IMR-90 (cell line): Measurements from ENCODE around the gene CDK12. TPM values are rescaled to one million over a fixed set of nuclear protein-coding genes. Genes with fewer than 3 reads are reported as not detected.

Source experiments
- ATAC-seq: fragments of 200-7000 bp; cut with Tn5 transposase; 2 replicates; pipeline ENCODE4 v1.9.1; 2020; ENCODE audit warnings: low read depth, mild to moderate bottlenecking, moderate library complexity
- BruUV-seq: library from RNA; stranded (reverse); fragments of 400-500 nt; replicated peaks from 2 replicates; lab custom pipeline; 2021; lab: Mats Ljungman, UMichigan
- CTCF ChIA-PET: fragments of 300-600 bp; formaldehyde crosslinking; extraction: SDS; loops from one replicate; lab custom pipeline; 2021; ENCODE audit warnings: antibody characterized with exemption; lab: Yijun Ruan, JAX
- POLR2A ChIA-PET: fragments of 300-600 bp; sonication (Branson Sonifier 250); formaldehyde crosslinking; loops from one replicate; lab custom pipeline; 2022; ENCODE audit warnings: antibody characterized with exemption; ENCODE audit not compliant: unreplicated experiment; lab: Charles Lee
- DNase-seq: peaks from one replicate; pipeline ENCODE4 v3.0.0; 2013
- H2AFZ ChIP-seq: replicated peaks from 2 replicates; pipeline ENCODE3; 2013; ENCODE audit warnings: low read length, mild to moderate bottlenecking; ENCODE audit not compliant: poor library complexity
- H2AK5ac ChIP-seq: 2 replicates; pipeline ENCODE4 v1.6.1; 2013; ENCODE audit warnings: low read depth, low read length, inconsistent platforms
- H2AK9ac ChIP-seq: replicated peaks from 2 replicates; pipeline ENCODE3; 2013; ENCODE audit warnings: mild to moderate bottlenecking, low read depth, low read length, moderate library complexity; ENCODE audit not compliant: poor library complexity
- H2BK120ac ChIP-seq: 2 replicates; pipeline ENCODE4 v1.6.1; 2013; ENCODE audit warnings: low read depth, low read length, inconsistent platforms
- H2BK15ac ChIP-seq: 3 replicates; pipeline ENCODE4 v1.6.1; 2013; ENCODE audit warnings: low read depth, low read length, inconsistent platforms
- H2BK20ac ChIP-seq: 2 replicates; pipeline ENCODE4 v1.6.1; 2013; ENCODE audit warnings: low read depth, mild to moderate bottlenecking, inconsistent platforms, low read length, moderate library complexity
- H2BK5ac ChIP-seq: 2 replicates; pipeline ENCODE4 v1.6.1; 2013; ENCODE audit warnings: mild to moderate bottlenecking, low read depth, low read length, inconsistent platforms; ENCODE audit not compliant: poor library complexity, severe bottlenecking
- H3K14ac ChIP-seq: replicated peaks from 2 replicates; pipeline ENCODE4 v1.6.1; 2013; ENCODE audit warnings: low read depth, low read length, inconsistent platforms
- H3K18ac ChIP-seq: 2 replicates; pipeline ENCODE4 v1.6.1; 2013; ENCODE audit warnings: low read depth, low read length, control low read depth
- H3K23ac ChIP-seq: 2 replicates; pipeline ENCODE4 v1.6.1; 2013; ENCODE audit warnings: low read depth, low read length, inconsistent platforms
- H3K27ac ChIP-seq: 2 replicates; pipeline ENCODE4 v1.5.1; 2013; ENCODE audit warnings: mild to moderate bottlenecking, control low read depth, low read length; ENCODE audit not compliant: insufficient read depth
- H3K27me3 ChIP-seq: 2 replicates; pipeline ENCODE4 v1.6.1; 2013; ENCODE audit warnings: low read length; ENCODE audit not compliant: control insufficient read depth, insufficient read depth
- H3K36me3 ChIP-seq: 2 replicates; pipeline ENCODE4 v1.6.1; 2013; ENCODE audit warnings: low read length, mixed read lengths; ENCODE audit not compliant: control insufficient read depth, insufficient read depth
- H3K4ac ChIP-seq: 2 replicates; pipeline ENCODE4 v1.6.1; 2013; ENCODE audit warnings: low read depth, low read length, inconsistent platforms
- H3K4me1 ChIP-seq: 2 replicates; pipeline ENCODE4 v1.6.1; 2013; ENCODE audit warnings: low read length, mixed read lengths; ENCODE audit not compliant: control insufficient read depth, insufficient read depth
- H3K4me2 ChIP-seq: 2 replicates; pipeline ENCODE4 v1.6.1; 2013; ENCODE audit warnings: low read depth, mild to moderate bottlenecking, control low read depth, low read length, moderate library complexity
- H3K4me3 ChIP-seq: 2 replicates; pipeline ENCODE4 v1.5.1; 2013; ENCODE audit warnings: low read depth, mild to moderate bottlenecking, control low read depth, low read length, moderate library complexity; ENCODE audit not compliant: insufficient read depth
- H3K56ac ChIP-seq: 2 replicates; pipeline ENCODE4 v1.6.1; 2013; ENCODE audit warnings: low read length, inconsistent platforms; ENCODE audit not compliant: insufficient read depth; ENCODE audit errors: extremely low read depth
- H3K79me1 ChIP-seq, 2 experiments: 2 replicates each; pipeline ENCODE4 v1.6.1; 2013; ENCODE audit warnings: low read length in 2 of 2, inconsistent platforms in 1 of 2, low read depth in 1 of 2
- H3K9ac ChIP-seq: 2 replicates; pipeline ENCODE4 v1.6.1; 2013; ENCODE audit warnings: low read depth, low read length, control low read depth
- H3K9me1 ChIP-seq: 2 replicates; pipeline ENCODE4 v1.6.1; 2013; ENCODE audit warnings: low read length, inconsistent platforms; ENCODE audit not compliant: insufficient read depth
- H3K9me3 ChIP-seq: 2 replicates; pipeline ENCODE4 v1.6.1; 2013; ENCODE audit warnings: low read length; ENCODE audit not compliant: control insufficient read depth, insufficient read depth
- H4K20me1 ChIP-seq: 2 replicates; pipeline ENCODE4 v1.6.1; 2013; ENCODE audit warnings: low read length, inconsistent platforms; ENCODE audit not compliant: insufficient read depth
- H4K5ac ChIP-seq: 2 replicates; pipeline ENCODE4 v1.6.1; 2013; ENCODE audit warnings: mild to moderate bottlenecking, low read depth, low read length, control low read depth
- H4K8ac ChIP-seq, 2 experiments: 2 replicates each; pipeline ENCODE4 v1.6.1; 2013; ENCODE audit warnings: low read depth in 2 of 2, low read length in 2 of 2, control low read depth in 1 of 2, inconsistent platforms in 1 of 2
- H4K91ac ChIP-seq: 2 replicates; pipeline ENCODE4 v1.6.1; 2013; ENCODE audit warnings: low read depth, low read length, inconsistent platforms; ENCODE audit not compliant: insufficient read depth
- MXI1 ChIP-seq: IDR thresholded peaks from 2 replicates; pipeline ENCODE4 v1.6.1; 2012; ENCODE audit warnings: low read depth, mild to moderate bottlenecking, low read length, moderate library complexity, borderline replicate concordance
- WGBS, 2 experiments: methylation state at CpG; one replicate each; pipeline versions ENCODE4 v1.1.5 to v1.1.7; 2013; ENCODE audit warnings: missing lambda C conversion rate in 2 of 2; ENCODE audit not compliant: insufficient read length in 1 of 2; ENCODE audit errors: extremely low coverage in 2 of 2; 5-methylcytosine and 5-hydroxymethylcytosine counted together
- dilution Hi-C: fragments of 300-500 bp; cut with HindIII; formaldehyde crosslinking; loops from one replicate; pipeline ENCODE4 v1.14.3; 2018; ENCODE audit warnings: low sequenced_read_pairs; ENCODE audit not compliant: unreplicated experiment
- in situ Hi-C: fragments of 300-500 bp; cut with MboI; formaldehyde crosslinking; loops from 3 replicates; pipeline ENCODE4 v1.14.3; 2019; ENCODE audit warnings: low sequenced_read_pairs, inconsistent platforms, mixed read lengths
- intact Hi-C: fragments of 100-400 bp; cut with micrococcal nuclease; formaldehyde crosslinking; loops from 2 replicates; pipeline ENCODE4 v1.10.0; 2022
- polyA plus RNA-seq, 3 experiments: library from polyadenylated mRNA; depleted of rRNA; stranded (reverse); fragments of >200 nt; gene quantifications; 2 replicates each; pipeline ENCODE4 v1.2.3, GENCODE V29; 2012; ENCODE audit warnings: low replicate concordance in 1 of 3
- total RNA-seq: library from RNA; depleted of rRNA; stranded (reverse); fragments of >200 nt; gene quantifications from 2 replicates; pipeline ENCODE4 v1.2.3, GENCODE V29; 2012
- TF ChIP-seq, protein P1 (sequence below): fragments of 150-350 bp; IDR thresholded peaks from 2 replicates; pipeline ENCODE4 v1.6.1; 2017; ENCODE audit warnings: mild to moderate bottlenecking, antibody characterized with exemption, low read length, low read depth

The CDK12 gene
- total and polyA plus RNA-seq, 2 of the 4 experiments (the other 2 are of a cell fraction), result 16.1 to 27.1 TPM

DNA sequence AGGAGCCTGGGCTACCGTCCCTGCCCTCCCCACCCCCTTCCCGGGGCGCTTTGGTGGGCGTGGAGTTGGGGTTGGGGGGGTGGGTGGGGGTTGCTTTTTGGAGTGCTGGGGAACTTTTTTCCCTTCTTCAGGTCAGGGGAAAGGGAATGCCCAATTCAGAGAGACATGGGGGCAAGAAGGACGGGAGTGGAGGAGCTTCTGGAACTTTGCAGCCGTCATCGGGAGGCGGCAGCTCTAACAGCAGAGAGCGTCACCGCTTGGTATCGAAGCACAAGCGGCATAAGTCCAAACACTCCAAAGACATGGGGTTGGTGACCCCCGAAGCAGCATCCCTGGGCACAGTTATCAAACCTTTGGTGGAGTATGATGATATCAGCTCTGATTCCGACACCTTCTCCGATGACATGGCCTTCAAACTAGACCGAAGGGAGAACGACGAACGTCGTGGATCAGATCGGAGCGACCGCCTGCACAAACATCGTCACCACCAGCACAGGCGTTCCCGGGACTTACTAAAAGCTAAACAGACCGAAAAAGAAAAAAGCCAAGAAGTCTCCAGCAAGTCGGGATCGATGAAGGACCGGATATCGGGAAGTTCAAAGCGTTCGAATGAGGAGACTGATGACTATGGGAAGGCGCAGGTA is 762 bp downstream of the CDK12 start:
- Histone ChIP-seq H2AK5ac (peak overlapping the region; percentile 94; the same call in 1 of the 2 replicates), H3K56ac (peak overlapping the region; percentile 92), H3K4me1 (no peaks in the 10 kb centered on the region), H3K18ac (peak overlapping the region; percentile 10; the same call in 1 of the 2 replicates), H3K9me1 (no peaks in the 10 kb centered on the region), H4K8ac (peak overlapping the region; percentile 32 to 99; a peak in 2 of 4 replicates), H3K27me3 (no peaks in the 10 kb centered on the region), H4K5ac (peak overlapping the region; percentile 16), H3K14ac (peak overlapping the region; percentile 74), H4K91ac (peak overlapping the region; percentile 89; the same call in 1 of the 2 replicates), H2BK5ac (peak overlapping the region; percentile 97), H3K4me3 (peak overlapping the region; percentile 82), H2BK120ac (no peak overlapping the region), H3K23ac (peak overlapping the region; percentile 94), H4K20me1 (peaks cover 41% of the 10 kb centered on the region), H3K27ac (peak overlapping the region; percentile 94), H2AFZ (peak overlapping the region; percentile 99), H2AK9ac (peak overlapping the region; percentile 68), H3K9ac (peak overlapping the region; percentile 96), H3K36me3 (0 out of 2 replicates have a peak, but pooled peaks cover 1% of the 10 kb centered on the region), H3K9me3 (no peaks in the 10 kb centered on the region), H3K4me2 (peak overlapping the region; percentile 88), H2BK15ac (no peak overlapping the region), H3K4ac (peak overlapping the region; percentile 95), H2BK20ac (no peak overlapping the region), H3K79me1 (peaks cover 0 to 26% of the 10 kb centered on the region in 2 experiments; a peak in 2 of 4 replicates)
- BruUV-seq, result no TSS peak
- dilution Hi-C loops, result no loop called here
- ATAC-seq (peak; percentile 13), DNase-seq (peak; percentile 37)
- TF ChIP-seq MXI1, result 0 out of 2 replicates have a peak, but pooled peaks have one; percentile 3
- TF ChIP-seq, protein P1, sequence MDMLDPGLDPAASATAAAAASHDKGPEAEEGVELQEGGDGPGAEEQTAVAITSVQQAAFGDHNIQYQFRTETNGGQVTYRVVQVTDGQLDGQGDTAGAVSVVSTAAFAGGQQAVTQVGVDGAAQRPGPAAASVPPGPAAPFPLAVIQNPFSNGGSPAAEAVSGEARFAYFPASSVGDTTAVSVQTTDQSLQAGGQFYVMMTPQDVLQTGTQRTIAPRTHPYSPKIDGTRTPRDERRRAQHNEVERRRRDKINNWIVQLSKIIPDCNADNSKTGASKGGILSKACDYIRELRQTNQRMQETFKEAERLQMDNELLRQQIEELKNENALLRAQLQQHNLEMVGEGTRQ, result no peak
- 2% methylated on average over 14 of the region's 34 CpGs; no CpG with 5 or more reads in 1 of the 2 experiments for WGBS, 2 experiments
- in situ Hi-C loops, result no loop called here
- POLR2A ChIA-PET, result interaction anchor here (1.8 kb wide), 1 partner anchor 11 kb away, joined by 19 read pairs; the partner anchor contains the start of gene MED1
- CTCF ChIA-PET, result interaction anchor here (1.0 kb wide), 1 partner anchor 13 kb away, joined by 6 read pairs; no protein-coding TSS in a partner anchor
- intact Hi-C loops, result loop anchor here (1.0 to 10.0 kb wide), 3 partner anchors 11 to 187 kb away; partner anchors contain the start of gene MED1
